Stomach (tissue), 4 donors: ENCODE data around the gene IP6K1.

Source experiments
- CTCF ChIP-seq, 7 experiments: fragments of 450-650 bp in 4 of 7; fragments of 200-600 bp in 3 of 7; sonication (generic) in 3 of 7; IDR thresholded peaks; one replicate each; pipeline ENCODE4 v1.5.1; 2016 to 2019; ENCODE audit warnings: antibody characterized with exemption in 7 of 7, control low read depth in 2 of 7, mild to moderate bottlenecking in 1 of 7
- POLR2A ChIP-seq, 4 donors: fragments of 450-650 bp; IDR thresholded peaks; one replicate each; pipeline ENCODE4 v1.6.1; 2016; ENCODE audit warnings: antibody characterized with exemption in 4 of 4, control low read depth in 2 of 4, mild to moderate bottlenecking in 1 of 4, moderate library complexity in 1 of 4
- POLR2AphosphoS5 ChIP-seq, 3 donors: sonication (generic); formaldehyde crosslinking; IDR thresholded peaks; one replicate each; pipeline ENCODE4 v1.6.1; 2016; ENCODE audit warnings: antibody characterized with exemption in 3 of 3

GRCh38 chr3:49757197-49757596 lies 29.1 kb downstream of the IP6K1 start:
- TF ChIP-seq CTCF (IDR thresholded peaks at IDR 0.05) (no peak), POLR2A (IDR thresholded peaks at IDR 0.05) (no peak), POLR2AphosphoS5 (IDR thresholded peaks at IDR 0.05) (no peak)
